SH-SY5Y (cell line): ENCODE results near the gene ZNF48.

Source experiments
- GATA2 ChIP-seq: IDR thresholded peaks from 2 replicates; pipeline ENCODE4 v1.6.1; 2011; ENCODE audit warnings: mild to moderate bottlenecking, low read depth, low read length
- GATA3 ChIP-seq: IDR thresholded peaks from 2 replicates; pipeline ENCODE4 v1.6.1; 2011; ENCODE audit warnings: low read depth, mild to moderate bottlenecking, low read length, moderate library complexity

- TF ChIP-seq GATA2 (no peak), GATA3 (no peak)
Measured at GRCh38 chr16:30380072-30380802, 15.0 kb upstream of the ZNF48 start.
